Thyroid gland (tissue), 4 donors: ENCODE measurements around the gene SLC35E1. TPM values are rescaled to one million over a fixed set of nuclear protein-coding genes. Genes with fewer than 3 reads are reported as not detected.

ENCODE experiments used
- DNase-seq, 2 donors: peaks; one replicate each; pipeline ENCODE4 v3.0.0-alpha.2; 2019
- H3K27ac ChIP-seq, 3 donors: fragments of 200-600 bp; sonication (generic); 1 replicate in 2 of 3; 2 replicates in 1 of 3; pipeline ENCODE4 v1.5.1; 2016 to 2019; ENCODE audit warnings: mild to moderate bottlenecking in 1 of 3, moderate library complexity in 1 of 3
- H3K27me3 ChIP-seq: fragments of 200-600 bp; sonication (generic); one replicate; pipeline ENCODE4 v1.5.1; 2019
- H3K36me3 ChIP-seq, 2 donors: fragments of 200-600 bp; sonication (generic); one replicate each; pipeline ENCODE4 v1.5.1; 2016 to 2019
- H3K4me1 ChIP-seq, 2 donors: fragments of 200-600 bp; sonication (generic); one replicate each; pipeline ENCODE4 v1.5.1; 2017 to 2019
- H3K4me3 ChIP-seq, 3 donors: fragments of 200-600 bp; sonication (generic); replicated peaks in 1 of 3; 1 replicate in 2 of 3; 2 replicates in 1 of 3; pipeline ENCODE4 v1.5.1; 2016; ENCODE audit warnings: mild to moderate bottlenecking in 1 of 3
- H3K9me3 ChIP-seq: fragments of 200-600 bp; sonication (generic); one replicate; pipeline ENCODE4 v1.5.1; 2017
- CTCF ChIP-seq, 6 experiments: fragments of 200-600 bp in 3 of 6; fragments of 450-650 bp in 3 of 6; sonication (generic) in 3 of 6; IDR thresholded peaks; one replicate each; pipeline ENCODE4 v1.5.1; 2016 to 2019; ENCODE audit warnings: antibody characterized with exemption in 6 of 6, mild to moderate bottlenecking in 2 of 6, inconsistent platforms in 1 of 6, moderate library complexity in 1 of 6
- POLR2A ChIP-seq, 2 donors: fragments of 450-650 bp; IDR thresholded peaks; one replicate each; pipeline ENCODE4 v1.6.1; 2017; ENCODE audit warnings: antibody characterized with exemption in 2 of 2, mild to moderate bottlenecking in 2 of 2, moderate library complexity in 1 of 2
- WGBS, 2 donors: methylation state at CpG; one replicate each; pipeline ENCODE4 v1.1.5; 2017; 5-methylcytosine and 5-hydroxymethylcytosine counted together
- intact Hi-C: fragments of 100-400 bp; cut with DNase I; formaldehyde crosslinking; loops from one replicate; pipeline ENCODE4 v1.15.1; 2023
- total RNA-seq, 4 donors: library from RNA; depleted of rRNA; stranded (reverse); fragments of >200 nt; gene quantifications; one replicate each; pipeline ENCODE4 v1.2.3, GENCODE V29; 2016

Gene SLC35E1
- total RNA-seq, 4 donors from 2014 or later = 33.3 to 49.3 (median 38.6) TPM

DNA sequence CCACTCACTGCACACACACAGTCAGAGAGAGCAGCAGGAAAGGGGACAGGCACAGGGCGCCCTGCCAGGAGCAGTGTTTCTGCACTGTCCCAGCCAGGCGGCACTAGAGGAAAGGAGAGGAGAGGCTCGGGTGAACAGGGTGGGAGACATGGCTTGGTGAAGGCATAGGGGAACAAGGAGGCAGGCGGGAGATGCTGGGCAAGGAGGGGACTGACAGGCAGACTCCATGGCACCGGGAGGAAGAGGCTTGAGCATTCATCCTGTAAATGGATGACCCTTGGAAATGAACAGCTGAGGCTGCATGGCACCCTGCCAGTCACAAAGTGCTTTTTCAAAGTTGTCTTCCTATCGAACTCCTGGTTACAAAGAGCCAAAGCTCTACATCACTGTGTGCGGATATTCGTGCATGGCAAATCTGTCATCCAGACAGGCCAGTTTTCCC lies 33.4 kb upstream of the SLC35E1 start:
- no peak overlapping the region for H3K27ac ChIP-seq
- WGBS, 2 donors = 38 to 48% methylated on average over 5 to 8 of the region's 8 CpGs
- peak; percentile 47 to 61 for DNase-seq
- no peaks in the 10 kb centered on the region for H3K9me3 ChIP-seq
- H3K36me3 ChIP-seq = no peaks in the 10 kb centered on the region
- no peak overlapping the region for H3K4me3 ChIP-seq
- peaks cover 9 to 27% of the 10 kb centered on the region in 2 donors for H3K4me1 ChIP-seq
- intact Hi-C loops = no loop called here
- TF ChIP-seq CTCF (IDR thresholded peaks at IDR 0.05) (peak in 2 of 6 experiments; percentile 19 to 25), POLR2A (IDR thresholded peaks at IDR 0.05) (no peak)
- H3K27me3 ChIP-seq = no peaks in the 10 kb centered on the region

- intact Hi-C loops = no loop called here
- Histone ChIP-seq H3K36me3 (no peaks in the 10 kb centered on the region), H3K4me3 (no peak overlapping the region), H3K27ac (no peak overlapping the region), H3K4me1 (peaks cover 9 to 26% of the 10 kb centered on the region in 2 donors), H3K27me3 (no peaks in the 10 kb centered on the region), H3K9me3 (no peaks in the 10 kb centered on the region)
- WGBS, 2 donors = 88 to 91% methylated on average over 3 of the region's 3 CpGs
- no peak for DNase-seq
- TF ChIP-seq CTCF (IDR thresholded peaks at IDR 0.05) (no peak), POLR2A (IDR thresholded peaks at IDR 0.05) (no peak)
Observed at GRCh38 chr19:16605115-16605514, 32.9 kb upstream of the SLC35E1 start.

DNA sequence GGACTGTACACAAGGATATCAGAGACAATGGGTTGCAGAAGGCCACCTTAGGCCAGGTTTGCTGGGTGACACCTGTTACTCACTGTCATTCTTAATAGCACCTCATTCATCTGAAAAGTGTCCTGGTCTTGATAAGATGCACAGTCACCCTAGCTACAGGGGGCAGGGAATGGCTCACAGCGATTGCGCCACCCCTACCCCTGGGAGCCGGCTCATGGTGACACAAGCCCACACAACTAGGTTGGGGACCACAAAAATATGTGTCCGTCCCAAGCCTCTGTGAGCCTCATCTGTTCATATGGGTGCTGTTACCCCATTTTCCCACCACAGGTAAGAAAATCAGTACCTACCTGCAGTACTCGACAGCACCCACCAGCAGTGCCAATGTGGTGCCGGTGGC lies 32.4 kb upstream of the SLC35E1 start:
- Histone ChIP-seq H3K27me3 (no peaks in the 10 kb centered on the region), H3K4me1 (peaks cover 9 to 24% of the 10 kb centered on the region in 2 donors), H3K27ac (no peak overlapping the region), H3K9me3 (no peaks in the 10 kb centered on the region), H3K4me3 (no peak overlapping the region), H3K36me3 (no peaks in the 10 kb centered on the region)
- no peak for DNase-seq
- WGBS, 2 donors = 97% methylated on average over 6 of the region's 6 CpGs
- no peak for TF ChIP-seq POLR2A (IDR thresholded peaks at IDR 0.05)
- no peak for TF ChIP-seq CTCF (IDR thresholded peaks at IDR 0.05)
- intact Hi-C loops = no loop called here

DNA sequence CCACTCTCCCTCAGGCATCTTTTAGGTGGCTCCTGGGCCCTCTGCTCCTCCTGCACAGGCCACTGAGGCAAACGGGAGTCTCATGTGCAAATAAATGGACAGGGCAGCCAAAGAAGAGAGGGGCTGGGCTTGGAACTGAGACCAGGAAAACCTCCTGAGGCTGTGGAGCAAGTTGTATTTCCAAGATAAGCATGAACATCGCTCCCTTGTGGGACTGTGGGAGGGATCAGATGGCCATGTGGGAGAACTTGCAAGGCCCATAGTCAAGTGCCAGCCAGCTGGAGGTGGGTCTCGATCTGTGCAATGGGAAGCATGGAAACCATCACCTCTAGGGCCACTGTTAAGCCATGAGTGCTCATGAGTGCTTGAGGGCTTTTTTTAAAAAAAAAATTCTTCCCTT lies 30.9 kb upstream of the SLC35E1 start:
- TF ChIP-seq CTCF (IDR thresholded peaks at IDR 0.05) = no peak
- H3K4me1 ChIP-seq = peaks cover 22 to 37% of the 10 kb centered on the region in 2 donors
- no peak overlapping the region for H3K27ac ChIP-seq
- no peaks in the 10 kb centered on the region for H3K9me3 ChIP-seq
- no peaks in the 10 kb centered on the region for H3K36me3 ChIP-seq
- no peak for DNase-seq
- WGBS, 2 donors = 56 to 71% methylated on average over 3 of the region's 3 CpGs
- H3K27me3 ChIP-seq = no peaks in the 10 kb centered on the region
- no peak overlapping the region for H3K4me3 ChIP-seq
- intact Hi-C loops = no loop called here

DNA sequence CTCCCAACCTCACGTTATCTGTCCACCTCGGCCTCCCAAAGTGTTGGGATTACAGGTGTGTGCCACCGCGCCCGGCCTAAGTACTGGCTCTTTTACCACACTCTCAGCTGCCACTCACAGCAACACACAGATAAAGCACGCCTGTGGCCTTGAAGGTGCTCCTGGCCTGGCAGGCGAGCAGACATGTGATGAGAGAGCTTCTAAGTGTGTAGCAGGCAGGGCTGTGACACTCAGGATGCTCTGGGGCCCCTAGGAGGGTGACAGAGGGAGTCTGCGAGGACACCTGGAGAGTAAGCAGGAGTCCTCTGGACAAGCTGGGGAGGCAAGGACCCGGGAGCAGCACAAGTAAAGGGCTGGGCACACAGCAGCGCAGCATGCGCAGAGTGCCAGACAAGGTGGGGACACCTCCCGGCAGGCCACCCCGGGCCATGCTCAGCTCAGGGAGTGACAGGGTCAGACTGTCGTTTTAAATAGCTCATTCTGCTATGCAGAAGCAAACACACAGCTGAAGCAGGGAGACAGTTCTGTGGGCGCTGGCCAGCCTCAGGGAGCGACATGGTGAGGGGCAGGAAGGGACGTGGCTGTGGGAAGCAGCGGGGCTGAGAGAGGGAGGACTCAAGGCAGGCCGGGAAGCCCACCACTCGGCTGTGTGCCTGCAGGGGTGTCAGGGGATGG lies 29.3 kb upstream of the SLC35E1 start:
- 93 to 94% methylated on average over 20 of the region's 20 CpGs for WGBS, 2 donors
- Histone ChIP-seq H3K27me3 (no peaks in the 10 kb centered on the region), H3K36me3 (no peaks in the 10 kb centered on the region), H3K9me3 (no peaks in the 10 kb centered on the region), H3K27ac (no peak overlapping the region), H3K4me1 (peaks cover 22 to 32% of the 10 kb centered on the region in 2 donors), H3K4me3 (no peak overlapping the region)
- TF ChIP-seq POLR2A (IDR thresholded peaks at IDR 0.05) = no peak
- no peak for TF ChIP-seq CTCF (IDR thresholded peaks at IDR 0.05)
- intact Hi-C loops = no loop called here
- no peak for DNase-seq
